HG02981 (cell line): Measurements from ENCODE around the gene PDCD11.

ENCODE experiments used
- ATAC-seq: cut with Tn5 transposase; IDR thresholded peaks from one replicate; pipeline ENCODE4 v1.9.1; 2021; ENCODE audit warnings: mild to moderate bottlenecking, moderate library complexity; ENCODE audit not compliant: unreplicated experiment

Gene PDCD11

GRCh38 chr10:103450201-103450695 is 53.8 kb downstream of the PDCD11 start:
- no peak for ATAC-seq

DNA sequence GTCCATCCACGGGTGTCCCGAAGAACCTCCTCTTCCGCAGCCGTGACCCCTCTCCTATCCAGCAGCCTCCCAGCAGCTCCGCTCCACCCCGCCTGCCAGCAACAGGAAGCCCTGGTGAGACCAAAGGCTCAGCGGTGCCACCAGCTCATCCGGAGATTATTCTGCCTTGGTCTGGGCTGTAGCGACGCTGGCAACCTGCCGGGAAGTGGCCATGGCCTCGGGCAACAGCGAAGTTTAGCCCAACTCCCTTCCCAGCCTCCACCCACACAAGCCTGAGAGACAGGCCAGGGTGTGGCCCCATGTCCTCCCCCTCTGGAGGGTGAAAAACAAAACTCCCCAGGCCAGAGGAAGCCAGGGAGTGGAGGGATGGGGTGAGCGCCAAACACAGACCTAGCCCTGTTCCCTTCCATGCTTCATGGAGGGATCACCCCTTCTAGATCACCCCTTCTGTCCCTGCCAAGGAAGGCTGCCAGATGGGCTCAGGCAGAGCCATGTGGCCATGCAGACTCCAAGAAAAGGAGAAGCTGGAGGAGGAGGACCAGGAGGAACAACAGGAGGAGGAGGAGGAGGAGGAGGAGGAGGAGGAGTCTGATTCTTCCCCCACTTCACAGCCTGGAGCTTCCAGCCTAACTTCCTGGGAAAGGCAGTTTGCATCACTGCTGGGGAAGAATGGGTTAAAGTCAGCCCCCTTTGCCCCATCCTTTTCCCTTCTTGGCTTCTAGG is 54.8 kb downstream of the PDCD11 start:
- no peak for ATAC-seq

GRCh38 chr10:103451831-103452505 is 55.5 kb downstream of the PDCD11 start, which contains the start of gene CALHM2:
CALHM2 (minus strand) TSS chr10:103452370; CDS start chr10:103449941, 2,429 bp downstream.
- ATAC-seq: peak; percentile 63

- no peak for ATAC-seq
Observed at GRCh38 chr10:103452506-103453230, 56.2 kb downstream of the PDCD11 start.

DNA sequence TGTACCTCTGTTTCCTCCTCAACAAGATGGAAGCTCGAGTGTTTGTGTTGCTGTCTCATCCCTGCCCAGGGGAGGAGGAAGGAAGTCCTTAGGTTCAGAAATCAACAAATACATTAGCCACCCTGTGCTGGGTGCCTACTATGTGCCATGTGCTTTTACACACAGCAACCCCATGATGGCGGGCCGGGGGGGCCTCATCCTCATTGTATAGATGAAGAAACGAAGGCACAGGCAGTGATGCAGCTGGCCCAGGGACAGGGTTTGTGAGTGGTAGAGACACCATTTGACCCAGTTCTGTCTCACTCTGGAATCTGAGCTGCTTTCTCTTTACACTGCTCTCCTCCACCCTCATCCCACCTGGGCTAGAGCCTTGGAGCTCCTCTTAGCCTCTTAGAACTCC is 57.6 kb downstream of the PDCD11 start:
- ATAC-seq: no peak

DNA sequence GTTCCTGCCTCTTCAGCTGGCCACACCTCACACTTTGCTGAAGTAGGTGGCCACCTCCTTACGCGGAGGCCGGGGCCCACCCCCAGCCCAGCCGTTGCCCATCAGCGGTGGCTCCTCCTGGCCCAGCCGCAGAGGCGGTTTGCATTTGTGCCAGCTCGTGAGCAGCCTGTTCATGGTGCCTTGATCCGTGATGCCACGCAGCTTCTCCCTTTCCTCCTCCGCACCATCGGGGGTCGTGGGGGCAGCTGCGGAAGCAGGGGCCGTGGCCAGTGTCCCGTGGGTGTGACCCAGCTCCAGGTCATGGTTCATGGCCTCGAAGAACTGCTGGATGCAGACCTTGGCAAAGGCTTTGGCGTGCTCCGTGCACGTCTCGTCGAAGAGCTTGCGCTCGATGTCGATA is 58.8 kb downstream of the PDCD11 start:
- no peak for ATAC-seq

DNA sequence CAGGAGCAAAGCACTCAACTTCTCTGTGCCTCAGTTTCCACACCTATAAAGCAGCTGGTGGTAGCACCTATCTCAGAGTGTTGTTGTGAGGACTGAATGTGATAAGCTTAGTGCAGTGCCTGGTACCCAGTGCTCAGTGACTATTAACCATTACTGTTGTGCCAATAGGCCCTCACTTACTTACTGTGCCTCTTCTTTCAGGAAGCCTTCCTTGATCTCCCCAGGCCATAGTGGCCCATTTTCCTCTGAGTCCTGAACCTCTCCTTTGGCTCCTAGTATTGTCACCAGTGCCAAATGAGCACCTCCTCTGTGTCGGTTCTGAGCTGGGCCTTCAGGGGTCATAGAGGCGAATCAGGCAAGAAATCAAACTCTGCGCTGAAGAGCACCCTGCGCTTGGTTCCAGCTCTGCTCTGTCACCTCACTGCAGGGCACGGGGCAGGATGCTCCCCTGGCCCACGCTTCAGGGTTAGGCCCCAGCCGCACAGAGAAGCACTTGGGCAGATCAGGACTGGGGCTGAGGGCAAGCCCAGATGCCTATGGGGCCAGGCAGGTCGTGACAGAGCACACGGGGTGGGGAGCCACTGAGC is 59.7 kb downstream of the PDCD11 start:
- ATAC-seq: no peak

DNA sequence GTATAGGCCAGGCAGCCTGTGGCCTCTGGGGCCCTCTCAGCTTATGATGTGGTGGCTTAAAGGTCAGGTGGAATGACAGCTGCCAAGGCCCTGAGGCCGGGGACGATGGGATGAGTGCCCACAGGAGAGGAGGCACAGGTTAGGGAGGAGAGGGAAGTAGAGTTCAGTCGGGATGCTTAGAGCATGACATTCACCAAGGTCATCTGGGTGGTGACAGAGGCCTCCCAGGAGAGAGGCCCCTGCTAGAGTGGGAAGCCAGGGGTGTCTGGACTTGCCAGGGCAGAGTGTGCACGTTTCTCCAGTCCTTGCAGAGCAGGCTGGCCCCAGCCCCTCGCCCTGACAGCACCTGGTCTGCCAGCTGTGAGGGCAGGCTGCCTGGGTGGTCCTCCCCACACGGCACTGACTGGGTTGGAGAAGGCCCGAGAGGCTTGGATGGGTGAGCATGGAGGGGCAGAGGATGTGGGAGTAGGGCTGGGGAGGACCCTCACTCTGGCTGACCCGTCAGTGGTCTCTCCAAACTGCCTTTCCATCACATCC is 60.8 kb downstream of the PDCD11 start:
- ATAC-seq: no peak

GRCh38 chr10:103457896-103458583 is 61.6 kb downstream of the PDCD11 start:
- ATAC-seq: no peak

GRCh38 chr10:103458720-103459119 is 62.3 kb downstream of the PDCD11 start, which contains the start of gene CALHM1:
CALHM1 (minus strand) TSS chr10:103458900; CDS start chr10:103458751, 149 bp downstream.
- peak; percentile 75 for ATAC-seq

DNA sequence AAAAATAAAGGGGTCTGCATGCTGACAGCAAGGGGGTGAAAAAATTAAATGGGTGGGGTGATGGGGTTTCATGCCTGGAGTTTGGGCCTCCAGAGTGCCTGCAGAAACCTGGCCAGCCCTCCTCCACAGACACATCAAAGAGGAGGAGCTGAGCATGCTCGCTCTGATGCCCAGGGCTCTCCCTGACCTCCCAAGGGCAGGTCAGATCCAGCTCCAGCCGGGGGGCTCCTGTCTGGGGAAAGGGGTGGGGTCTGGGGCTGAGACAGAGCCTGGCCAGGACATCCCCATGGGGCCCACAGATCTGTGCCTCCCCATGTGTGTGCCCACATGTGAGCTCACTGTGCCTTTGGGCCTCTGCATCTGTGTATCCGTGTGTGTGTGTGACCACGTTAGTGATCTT is 63.2 kb downstream of the PDCD11 start:
- no peak for ATAC-seq

DNA sequence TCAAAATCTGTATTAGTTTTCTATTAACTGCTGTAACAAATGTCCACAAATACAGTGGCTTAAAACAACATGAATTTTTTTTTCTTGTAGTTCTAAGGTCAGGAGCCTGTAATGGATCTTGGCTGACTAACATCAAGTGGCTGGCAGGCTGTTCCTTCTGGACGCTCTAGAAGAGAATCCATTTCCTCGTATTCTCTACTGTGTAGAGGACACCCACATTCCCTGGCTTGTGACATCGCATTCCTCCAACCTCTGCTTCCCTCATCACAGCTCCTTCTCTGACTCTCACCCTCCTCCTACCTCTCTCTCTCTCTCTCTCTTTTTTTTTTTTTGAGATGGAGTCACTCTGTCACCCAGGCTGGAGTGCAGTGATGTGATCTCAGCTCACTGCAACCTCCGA is 67.1 kb downstream of the PDCD11 start:
- no peak for ATAC-seq

GRCh38 chr10:103465411-103466179 is 69.2 kb downstream of the PDCD11 start:
- ATAC-seq: no peak

DNA sequence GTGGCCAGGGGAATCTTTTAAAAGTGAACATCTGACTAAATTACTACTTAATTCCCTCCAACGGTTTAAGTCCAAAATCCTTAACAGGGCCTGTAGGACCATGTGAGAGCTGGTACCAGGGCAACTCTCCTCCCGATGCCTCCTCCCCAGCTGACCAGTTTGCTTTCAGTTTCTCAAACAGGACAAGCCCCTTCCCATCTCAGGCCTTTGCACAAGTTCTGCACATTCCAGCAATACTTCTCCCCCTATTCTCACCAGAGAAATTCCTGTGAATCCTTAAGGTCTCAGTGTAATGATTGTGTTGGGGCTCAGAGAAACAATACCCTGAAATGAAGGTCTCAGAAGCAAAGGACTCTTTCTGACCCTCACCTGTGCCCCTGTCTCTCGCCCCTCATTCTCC is 70.3 kb downstream of the PDCD11 start:
- no peak for ATAC-seq

GRCh38 chr10:103467406-103467805 is 71.0 kb downstream of the PDCD11 start:
- no peak for ATAC-seq

DNA sequence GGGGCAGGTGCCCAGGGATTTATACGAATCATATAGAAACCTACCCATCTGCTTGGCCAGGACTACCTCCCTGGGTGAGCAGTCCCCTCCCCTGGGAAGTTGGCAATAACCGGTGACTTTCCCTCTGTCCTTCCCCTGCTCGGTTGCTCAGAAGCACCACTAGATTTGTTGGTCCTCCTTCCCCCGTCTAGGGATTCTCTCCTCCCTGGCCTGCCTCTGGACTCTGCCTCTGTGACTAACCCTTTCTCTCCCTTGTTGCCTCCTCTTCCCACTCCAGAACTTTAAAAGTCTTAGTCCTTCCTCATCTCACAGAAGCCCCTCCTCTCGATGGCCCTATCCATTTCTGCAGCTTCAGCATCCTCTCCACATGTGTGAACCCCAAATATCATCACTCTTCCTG is 72.8 kb downstream of the PDCD11 start:
- no peak for ATAC-seq

GRCh38 chr10:103470761-103471653 is 74.6 kb downstream of the PDCD11 start:
- ATAC-seq: peak; percentile 71

GRCh38 chr10:103472005-103472404 is 75.6 kb downstream of the PDCD11 start:
- ATAC-seq: no peak
